Karpas-422 (cell line): ENCODE data around the gene POLR2F. TPM values are rescaled to one million over a fixed set of nuclear protein-coding genes. Genes with fewer than 3 reads are reported as not detected.

Source experiments
- DNase-seq: peaks from one replicate; pipeline ENCODE4 v3.0.0-alpha.2; 2015
- H2AFZ ChIP-seq: fragments of 200-600 bp; sonication (generic); 2 replicates; pipeline ENCODE4 v1.6.1; 2014; ENCODE audit warnings: antibody characterized with exemption, low read length, mixed read lengths
- H3K27ac ChIP-seq: fragments of 200-600 bp; sonication (generic); 2 replicates; pipeline ENCODE4 v1.5.1; 2014; ENCODE audit warnings: mild to moderate bottlenecking, low read length, moderate library complexity
- H3K27me3 ChIP-seq: fragments of 200-600 bp; sonication (generic); 2 replicates; pipeline ENCODE4 v1.6.1; 2014; ENCODE audit warnings: low read length, mixed read lengths
- H3K36me3 ChIP-seq: fragments of 200-600 bp; sonication (generic); 2 replicates; pipeline ENCODE4 v1.6.1; 2014; ENCODE audit warnings: low read length, mixed read lengths; ENCODE audit not compliant: insufficient read depth
- H3K4me1 ChIP-seq: fragments of 200-600 bp; sonication (generic); 2 replicates; pipeline ENCODE4 v1.6.1; 2014; ENCODE audit warnings: mild to moderate bottlenecking, low read length, mixed read lengths
- H3K4me2 ChIP-seq: fragments of 200-600 bp; sonication (generic); 2 replicates; pipeline ENCODE4 v1.6.1; 2014; ENCODE audit warnings: low read length, low read depth, mild to moderate bottlenecking; ENCODE audit not compliant: poor library complexity, severe bottlenecking
- H3K4me3 ChIP-seq: fragments of 200-600 bp; sonication (generic); 2 replicates; pipeline ENCODE4 v1.5.1; 2014; ENCODE audit warnings: mild to moderate bottlenecking, antibody characterized with exemption, low read length, mixed read lengths
- H3K79me2 ChIP-seq: fragments of 200-600 bp; sonication (generic); 2 replicates; pipeline ENCODE4 v1.6.1; 2014; ENCODE audit warnings: mild to moderate bottlenecking, low read length, mixed read lengths
- H3K9ac ChIP-seq: fragments of 200-600 bp; sonication (generic); 2 replicates; pipeline ENCODE4 v1.6.0; 2014; ENCODE audit warnings: low read length
- H3K9me2 ChIP-seq: fragments of 200-600 bp; sonication (generic), shearing (Covaris generic); replicated peaks from 2 replicates; pipeline ENCODE4 v1.6.0; 2014; ENCODE audit warnings: mild to moderate bottlenecking, low read length, moderate library complexity; ENCODE audit not compliant: insufficient read depth
- H3K9me3 ChIP-seq: fragments of 300-700, 200-600 bp; sonication (generic); 2 replicates; pipeline ENCODE4 v1.6.1; 2014; ENCODE audit warnings: low read length, mixed read lengths
- H4K20me1 ChIP-seq: fragments of 200-600 bp; sonication (generic); 2 replicates; pipeline ENCODE4 v1.6.1; 2014; ENCODE audit warnings: mild to moderate bottlenecking, antibody characterized with exemption, low read length, low read depth; ENCODE audit not compliant: insufficient read depth
- total RNA-seq: library from RNA; depleted of rRNA; stranded (reverse); fragments of >200 nt; shearing (Covaris generic); gene quantifications from 2 replicates; pipeline ENCODE4 v1.2.3, GENCODE V29; 2014; ENCODE audit warnings: low replicate concordance; rRNA removed

The POLR2F gene
- total RNA-seq, 1 experiment from 2014 or later, result 41.9 TPM

DNA sequence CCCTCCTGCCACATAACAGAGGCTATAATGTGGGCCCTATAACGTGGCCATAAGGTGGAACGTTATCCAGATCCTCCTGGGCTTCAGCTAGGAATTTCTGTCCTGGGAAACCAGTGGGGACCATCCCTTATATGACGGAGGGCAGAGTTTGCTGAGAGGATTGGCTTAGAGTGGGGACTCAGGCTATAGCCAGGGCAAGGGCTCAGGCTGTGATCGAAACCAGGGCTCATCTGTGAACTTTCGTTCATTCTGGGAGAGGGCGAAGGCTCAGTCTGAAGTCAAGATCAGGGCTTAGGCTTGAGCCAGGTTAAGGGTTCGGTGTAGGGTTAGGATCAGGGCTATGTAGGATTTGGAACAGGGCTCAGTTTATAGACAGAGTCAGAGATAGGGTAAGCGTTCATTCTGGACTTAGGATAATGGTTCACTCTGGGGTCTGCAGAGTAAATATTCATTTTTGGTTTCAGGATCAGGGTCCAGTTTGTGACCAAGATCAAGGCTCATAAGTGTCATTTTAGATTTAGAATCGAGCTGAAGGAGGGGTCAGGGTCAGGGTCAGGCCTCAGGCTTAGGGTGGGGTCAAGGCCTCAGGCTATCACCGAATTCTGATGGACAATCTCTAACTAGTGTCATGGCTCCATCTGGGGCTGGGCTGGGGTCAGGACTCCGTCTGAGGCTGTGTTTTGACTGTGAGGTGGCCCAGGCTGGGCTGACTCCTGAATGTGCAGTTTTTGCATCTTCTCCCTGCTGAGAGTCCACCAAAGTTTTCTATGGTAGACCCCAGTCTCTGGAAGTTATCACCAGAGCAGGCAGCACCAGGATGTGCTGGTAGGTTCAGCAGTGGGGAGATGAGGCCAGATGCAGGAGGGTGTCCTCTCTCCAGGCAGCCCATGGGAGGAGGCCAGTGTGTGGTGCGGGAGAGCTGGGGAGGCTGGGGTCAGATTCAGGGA lies 64.7 kb downstream of the POLR2F start:
- H2AFZ ChIP-seq, result no peak overlapping the region
- no peaks in the 10 kb centered on the region for H3K27me3 ChIP-seq
- H3K4me2 ChIP-seq, result no peak overlapping the region
- no peaks in the 10 kb centered on the region for H3K79me2 ChIP-seq
- H3K4me3 ChIP-seq, result no peak overlapping the region
- H3K9me3 ChIP-seq, result no peaks in the 10 kb centered on the region
- DNase-seq, result no peak
- H3K4me1 ChIP-seq, result peaks cover 6% of the 10 kb centered on the region; the same call in 1 of the 2 replicates
- no peak overlapping the region for H3K27ac ChIP-seq
- H3K36me3 ChIP-seq, result no peaks in the 10 kb centered on the region
- H4K20me1 ChIP-seq, result no peaks in the 10 kb centered on the region
- no peak overlapping the region for H3K9ac ChIP-seq
- no peaks in the 10 kb centered on the region for H3K9me2 ChIP-seq

Other genes with a start within 250 kb of the POLR2F start
- 36.6 and 87.8 TPM in 2 replicates for gene GCAT, start 145.8 kb upstream of the POLR2F start, total RNA-seq
- not detected in 2 replicates for gene GALR3, start 130.3 kb upstream of the POLR2F start, total RNA-seq
- 25.6 and 30.1 TPM in 2 replicates for gene ANKRD54, start 109.4 kb upstream of the POLR2F start, total RNA-seq
- 363 and 488 TPM in 2 replicates for gene EIF3L, start 104.3 kb upstream of the POLR2F start, total RNA-seq
- gene MICALL1, start 47.4 kb upstream of the POLR2F start, total RNA-seq, result 14.3 and 25.2 TPM in 2 replicates
- gene C22orf23, start 98 bp upstream of the POLR2F start, total RNA-seq, result not detected in 2 replicates
- gene SOX10, start 30.9 kb downstream of the POLR2F start, total RNA-seq, result not detected in 2 replicates
- gene PICK1, start 103.7 kb downstream of the POLR2F start, total RNA-seq, result 11.0 and 29.2 TPM in 2 replicates
- not detected in 2 replicates for gene SLC16A8, start 130.5 kb downstream of the POLR2F start, total RNA-seq
- gene BAIAP2L2, start 157.0 kb downstream of the POLR2F start, total RNA-seq, result 0.22 and 0.43 TPM in 2 replicates
- 76.6 and 88.0 TPM in 2 replicates for gene PLA2G6, start 228.1 kb downstream of the POLR2F start, total RNA-seq
- 2.9 and 9.0 TPM in 2 replicates for gene MAFF, start 248.3 kb downstream of the POLR2F start, total RNA-seq